Liver (tissue), 9 donors: ENCODE results near the gene GPATCH8. TPM values are rescaled to one million over a fixed set of nuclear protein-coding genes. Genes with fewer than 3 reads are reported as not detected.

Experiments
- DNase-seq: peaks from one replicate; pipeline ENCODE4 v3.0.0-alpha.2; 2017; ENCODE audit warnings: low spot score
- H3K27ac ChIP-seq, 2 donors: one replicate each; pipeline ENCODE4 v1.7.0; 2013; ENCODE audit warnings: inconsistent platforms in 2 of 2, low read length in 2 of 2, control low read depth in 1 of 2, low read depth in 1 of 2, mild to moderate bottlenecking in 1 of 2
- H3K27me3 ChIP-seq, 4 donors: one replicate each; pipeline versions ENCODE4 v1.6.1 to v1.7.0; 2013; ENCODE audit warnings: low read length in 3 of 4, inconsistent platforms in 1 of 4, mild to moderate bottlenecking in 1 of 4, moderate library complexity in 1 of 4; ENCODE audit not compliant: control insufficient read depth in 4 of 4, insufficient read depth in 4 of 4
- H3K36me3 ChIP-seq, 4 donors: one replicate each; pipeline versions ENCODE4 v1.6.1 to v1.7.0; 2013; ENCODE audit warnings: low read length in 3 of 4, mild to moderate bottlenecking in 3 of 4, low read depth in 1 of 4, moderate library complexity in 1 of 4; ENCODE audit not compliant: control insufficient read depth in 4 of 4, insufficient read depth in 3 of 4
- H3K4me1 ChIP-seq, 4 donors: one replicate each; pipeline versions ENCODE4 v1.6.1 to v1.7.0; 2013; ENCODE audit warnings: low read length in 3 of 4, mild to moderate bottlenecking in 3 of 4, moderate library complexity in 1 of 4; ENCODE audit not compliant: control insufficient read depth in 4 of 4, insufficient read depth in 4 of 4
- H3K4me3 ChIP-seq, 3 donors: one replicate each; pipeline versions ENCODE4 v1.6.1 to v1.7.0; 2013; ENCODE audit warnings: low read length in 3 of 3, control low read depth in 1 of 3, low read depth in 1 of 3, mild to moderate bottlenecking in 1 of 3
- H3K9ac ChIP-seq, 2 donors: one replicate each; pipeline ENCODE4 v1.7.0; 2013; ENCODE audit warnings: low read length in 2 of 2, mild to moderate bottlenecking in 2 of 2, moderate library complexity in 2 of 2, control low read depth in 1 of 2, low read depth in 1 of 2
- H3K9me3 ChIP-seq, 4 donors: one replicate each; pipeline versions ENCODE4 v1.6.1 to v1.7.0; 2013; ENCODE audit warnings: low read length in 3 of 4; ENCODE audit not compliant: control insufficient read depth in 4 of 4
- EGR1 ChIP-seq, 2 donors: IDR thresholded peaks; 2 replicates each; pipeline ENCODE4 v1.6.1; 2016 to 2018; ENCODE audit warnings: antibody characterized with exemption in 2 of 2, low read depth in 2 of 2
- FOXA1 ChIP-seq: IDR thresholded peaks from 2 replicates; pipeline ENCODE4 v1.6.1; 2016; ENCODE audit warnings: antibody characterized with exemption
- FOXA2 ChIP-seq: IDR thresholded peaks from 2 replicates; pipeline ENCODE4 v1.6.1; 2016; ENCODE audit warnings: antibody characterized with exemption
- GABPA ChIP-seq, 2 donors: IDR thresholded peaks in 1 of 2; conservative IDR thresholded peaks in 1 of 2; 2 replicates each; pipeline ENCODE4 v1.6.1; 2016; ENCODE audit warnings: antibody characterized with exemption in 2 of 2, mild to moderate bottlenecking in 1 of 2, moderate library complexity in 1 of 2
- HNF4A ChIP-seq, 2 donors: conservative IDR thresholded peaks; 2 replicates each; pipeline ENCODE4 v1.6.1; 2016; ENCODE audit warnings: antibody characterized with exemption in 2 of 2, mild to moderate bottlenecking in 2 of 2
- NR2F2 ChIP-seq: IDR thresholded peaks from 2 replicates; pipeline ENCODE4 v1.6.1; 2016; ENCODE audit warnings: antibody characterized with exemption
- RXRA ChIP-seq, 2 donors: IDR thresholded peaks; 2 replicates each; pipeline ENCODE4 v1.6.1; 2017 to 2018; ENCODE audit warnings: antibody characterized with exemption in 2 of 2, mild to moderate bottlenecking in 1 of 2
- SP1 ChIP-seq: IDR thresholded peaks from 2 replicates; pipeline ENCODE4 v1.6.1; 2018; ENCODE audit warnings: antibody characterized with exemption, mild to moderate bottlenecking
- TAF1 ChIP-seq: conservative IDR thresholded peaks from 2 replicates; pipeline ENCODE4 v1.6.1; 2016; ENCODE audit warnings: antibody characterized with exemption, mild to moderate bottlenecking
- WGBS: extraction: QIAGEN DNeasy Blood & Tissue Kit; methylation state at CpG from one replicate; pipeline ENCODE4 v1.1.7; 2013; 5-methylcytosine and 5-hydroxymethylcytosine counted together
- polyA plus RNA-seq, 2 donors: library from polyadenylated mRNA; stranded (reverse) in 1 of 2; unstranded in 1 of 2; fragments of 200-250 nt in 1 of 2; fragments of >200 nt in 1 of 2; fragmentation: Nextera tagmentation in 1 of 2; extraction: Ambion mirVana in 1 of 2; gene quantifications; one replicate each; pipeline versions ENCODE4 v1.2.1 to v1.2.3, GENCODE V29; 2013 to 2015
- total RNA-seq, 2 donors: library from RNA; depleted of rRNA; stranded (reverse); fragments of >200 nt; gene quantifications; one replicate each; pipeline ENCODE4 v1.2.3, GENCODE V29; 2014
- TF ChIP-seq, protein P1 (sequence below): IDR thresholded peaks from 2 replicates; pipeline ENCODE4 v1.6.1; 2016; ENCODE audit warnings: antibody characterized with exemption, mild to moderate bottlenecking
- TF ChIP-seq, protein P2 (sequence below): fragments of 150-350 bp; IDR thresholded peaks from 2 replicates; pipeline ENCODE4 v1.5.1; 2017; ENCODE audit warnings: improper control_type of control experiment, low read depth, low read length; ENCODE audit not compliant: missing input control
- donor health status: healthy.
- donor health status: healthy.
- donor health status: healthy.
- donor health status: healthy.
- donor health status: healthy.

Gene GPATCH8
- total and polyA plus RNA-seq, 4 donors, result 4.2 to 21.8 (median 9.9) TPM

DNA sequence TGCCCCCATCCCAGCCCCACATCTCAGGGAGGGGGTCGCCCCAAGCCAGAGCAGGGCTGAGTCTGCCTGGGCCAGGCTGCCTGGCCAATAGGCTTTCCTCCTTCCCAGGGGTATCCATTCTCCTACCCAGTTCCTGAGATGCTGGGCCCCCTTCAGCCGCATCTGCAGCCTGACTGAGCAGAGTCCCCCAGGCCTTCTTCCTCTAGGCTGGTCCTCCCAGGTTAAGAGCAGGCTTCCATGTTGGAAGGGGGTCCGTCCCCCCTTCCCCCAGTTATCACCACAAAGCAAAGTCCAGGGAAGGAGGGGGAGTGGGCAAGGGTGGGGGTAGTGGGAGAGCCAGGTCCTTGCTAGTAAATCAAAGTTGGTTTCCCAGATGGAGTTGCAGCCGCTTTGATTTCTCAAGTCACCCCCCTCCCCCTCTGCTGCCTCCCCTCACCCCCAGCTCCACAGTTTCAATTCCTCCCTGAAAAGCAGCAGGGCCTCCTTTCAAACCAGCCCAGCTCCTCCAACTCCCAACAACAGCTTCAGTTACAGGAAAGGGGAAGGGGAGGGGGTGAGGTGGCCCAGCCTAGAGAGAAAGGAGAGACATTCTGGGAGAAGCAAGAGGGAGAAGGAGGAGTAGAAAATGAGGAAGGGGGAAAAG lies 44.5 kb upstream of the GPATCH8 start:
- Histone ChIP-seq H3K4me1 (no peaks in the 10 kb centered on the region), H3K9ac (no peak overlapping the region), H3K27ac (peak overlapping the region in 1 of 2 donors; percentile 18), H3K27me3 (peaks cover 0 to 9% (median under 1%) of the 10 kb centered on the region in 4 donors), H3K9me3 (peaks cover 0 to 3% (median under 1%) of the 10 kb centered on the region in 4 donors), H3K4me3 (no peak overlapping the region), H3K36me3 (no peaks in the 10 kb centered on the region)
- TF ChIP-seq EGR1 (IDR thresholded peaks at IDR 0.05; ENCODE audit: low read depth in 2 of 2) (no peak), SP1 (no peak), FOXA2 (no peak), TAF1 (no peak), NR2F2 (no peak), FOXA1 (no peak), RXRA (IDR thresholded peaks at IDR 0.05) (no peak)
- TF ChIP-seq, protein P1, sequence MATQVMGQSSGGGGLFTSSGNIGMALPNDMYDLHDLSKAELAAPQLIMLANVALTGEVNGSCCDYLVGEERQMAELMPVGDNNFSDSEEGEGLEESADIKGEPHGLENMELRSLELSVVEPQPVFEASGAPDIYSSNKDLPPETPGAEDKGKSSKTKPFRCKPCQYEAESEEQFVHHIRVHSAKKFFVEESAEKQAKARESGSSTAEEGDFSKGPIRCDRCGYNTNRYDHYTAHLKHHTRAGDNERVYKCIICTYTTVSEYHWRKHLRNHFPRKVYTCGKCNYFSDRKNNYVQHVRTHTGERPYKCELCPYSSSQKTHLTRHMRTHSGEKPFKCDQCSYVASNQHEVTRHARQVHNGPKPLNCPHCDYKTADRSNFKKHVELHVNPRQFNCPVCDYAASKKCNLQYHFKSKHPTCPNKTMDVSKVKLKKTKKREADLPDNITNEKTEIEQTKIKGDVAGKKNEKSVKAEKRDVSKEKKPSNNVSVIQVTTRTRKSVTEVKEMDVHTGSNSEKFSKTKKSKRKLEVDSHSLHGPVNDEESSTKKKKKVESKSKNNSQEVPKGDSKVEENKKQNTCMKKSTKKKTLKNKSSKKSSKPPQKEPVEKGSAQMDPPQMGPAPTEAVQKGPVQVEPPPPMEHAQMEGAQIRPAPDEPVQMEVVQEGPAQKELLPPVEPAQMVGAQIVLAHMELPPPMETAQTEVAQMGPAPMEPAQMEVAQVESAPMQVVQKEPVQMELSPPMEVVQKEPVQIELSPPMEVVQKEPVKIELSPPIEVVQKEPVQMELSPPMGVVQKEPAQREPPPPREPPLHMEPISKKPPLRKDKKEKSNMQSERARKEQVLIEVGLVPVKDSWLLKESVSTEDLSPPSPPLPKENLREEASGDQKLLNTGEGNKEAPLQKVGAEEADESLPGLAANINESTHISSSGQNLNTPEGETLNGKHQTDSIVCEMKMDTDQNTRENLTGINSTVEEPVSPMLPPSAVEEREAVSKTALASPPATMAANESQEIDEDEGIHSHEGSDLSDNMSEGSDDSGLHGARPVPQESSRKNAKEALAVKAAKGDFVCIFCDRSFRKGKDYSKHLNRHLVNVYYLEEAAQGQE, result no peak
- TF ChIP-seq, protein P2, sequence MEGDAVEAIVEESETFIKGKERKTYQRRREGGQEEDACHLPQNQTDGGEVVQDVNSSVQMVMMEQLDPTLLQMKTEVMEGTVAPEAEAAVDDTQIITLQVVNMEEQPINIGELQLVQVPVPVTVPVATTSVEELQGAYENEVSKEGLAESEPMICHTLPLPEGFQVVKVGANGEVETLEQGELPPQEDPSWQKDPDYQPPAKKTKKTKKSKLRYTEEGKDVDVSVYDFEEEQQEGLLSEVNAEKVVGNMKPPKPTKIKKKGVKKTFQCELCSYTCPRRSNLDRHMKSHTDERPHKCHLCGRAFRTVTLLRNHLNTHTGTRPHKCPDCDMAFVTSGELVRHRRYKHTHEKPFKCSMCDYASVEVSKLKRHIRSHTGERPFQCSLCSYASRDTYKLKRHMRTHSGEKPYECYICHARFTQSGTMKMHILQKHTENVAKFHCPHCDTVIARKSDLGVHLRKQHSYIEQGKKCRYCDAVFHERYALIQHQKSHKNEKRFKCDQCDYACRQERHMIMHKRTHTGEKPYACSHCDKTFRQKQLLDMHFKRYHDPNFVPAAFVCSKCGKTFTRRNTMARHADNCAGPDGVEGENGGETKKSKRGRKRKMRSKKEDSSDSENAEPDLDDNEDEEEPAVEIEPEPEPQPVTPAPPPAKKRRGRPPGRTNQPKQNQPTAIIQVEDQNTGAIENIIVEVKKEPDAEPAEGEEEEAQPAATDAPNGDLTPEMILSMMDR, result no peak
- WGBS, result 60% methylated on average over 4 of the region's 4 CpGs
- DNase-seq, result no peak

GRCh38 chr17:44546671-44547606 lies 43.7 kb upstream of the GPATCH8 start:
- WGBS, result 48% methylated on average over 4 of the region's 4 CpGs
- TF ChIP-seq GABPA (IDR thresholded peaks at IDR 0.05 in 1 of 2, conservative IDR thresholded peaks at IDR 0.05 in 1 of 2) (no peak), SP1 (no peak), FOXA1 (no peak), HNF4A (conservative IDR thresholded peaks at IDR 0.05) (no peak)
- TF ChIP-seq, protein P1, result no peak
- Histone ChIP-seq H3K27ac (peak overlapping the region in 1 of 2 donors; percentile 18), H3K27me3 (peaks cover 0 to 9% (median under 1%) of the 10 kb centered on the region in 4 donors), H3K4me3 (no peak overlapping the region), H3K9ac (no peak overlapping the region), H3K4me1 (no peaks in the 10 kb centered on the region), H3K9me3 (peaks cover 0 to 3% (median under 1%) of the 10 kb centered on the region in 4 donors), H3K36me3 (no peaks in the 10 kb centered on the region)
- no peak for DNase-seq
